GM06990 (cell line): ENCODE measurements around the gene ANKMY2.

Source experiments
- DNase-seq: peaks from one replicate; pipeline ENCODE4 v3.0.0-alpha.2; 2011; ENCODE audit not compliant: insufficient read length; ENCODE audit errors: extremely low read depth
- H3K27me3 ChIP-seq: replicated peaks from 2 replicates; pipeline ENCODE4 v1.6.0; 2011; ENCODE audit warnings: low read length; ENCODE audit not compliant: control insufficient read depth, insufficient read depth
- H3K36me3 ChIP-seq: 2 replicates; pipeline ENCODE4 v1.5.1; 2011; ENCODE audit warnings: low read length; ENCODE audit not compliant: control insufficient read depth, insufficient read depth
- H3K4me3 ChIP-seq: replicated peaks from 2 replicates; pipeline ENCODE4 v1.5.1; 2011; ENCODE audit warnings: low read depth, mild to moderate bottlenecking, control low read depth, low read length
- TF ChIP-seq, protein P1 (sequence below): IDR thresholded peaks from 2 replicates; pipeline ENCODE4 v1.5.1; 2011; ENCODE audit warnings: low read length, control low read depth, mild to moderate bottlenecking, inconsistent platforms; ENCODE audit not compliant: insufficient read depth, poor library complexity, severe bottlenecking

ANKMY2 gene

DNA sequence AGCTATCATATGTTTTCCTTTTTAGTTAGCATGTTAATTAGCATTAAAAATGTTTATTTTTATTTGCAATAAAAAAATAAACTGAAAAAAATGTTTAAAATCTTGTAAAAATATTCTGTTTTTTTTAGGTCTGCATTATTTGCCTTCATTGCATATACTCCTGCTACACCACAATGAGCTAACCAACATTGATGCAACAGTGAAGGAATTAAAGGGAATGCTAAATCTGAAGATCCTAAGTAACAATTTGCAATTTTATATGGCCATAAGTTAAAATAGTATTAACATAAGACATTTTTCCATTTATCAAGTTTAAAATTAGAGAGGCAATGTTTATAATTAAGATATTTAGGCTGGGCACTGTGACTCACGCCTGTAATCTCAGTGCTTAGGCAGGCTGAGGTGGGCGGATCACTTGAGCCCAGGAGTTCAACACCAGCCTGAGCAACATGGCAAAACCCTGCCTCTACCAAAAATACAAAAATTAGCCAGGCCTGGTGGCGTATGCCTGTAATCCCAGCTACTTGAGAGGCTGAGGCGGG lies 86.7 kb downstream of the ANKMY2 start:
- TF ChIP-seq, protein P1, sequence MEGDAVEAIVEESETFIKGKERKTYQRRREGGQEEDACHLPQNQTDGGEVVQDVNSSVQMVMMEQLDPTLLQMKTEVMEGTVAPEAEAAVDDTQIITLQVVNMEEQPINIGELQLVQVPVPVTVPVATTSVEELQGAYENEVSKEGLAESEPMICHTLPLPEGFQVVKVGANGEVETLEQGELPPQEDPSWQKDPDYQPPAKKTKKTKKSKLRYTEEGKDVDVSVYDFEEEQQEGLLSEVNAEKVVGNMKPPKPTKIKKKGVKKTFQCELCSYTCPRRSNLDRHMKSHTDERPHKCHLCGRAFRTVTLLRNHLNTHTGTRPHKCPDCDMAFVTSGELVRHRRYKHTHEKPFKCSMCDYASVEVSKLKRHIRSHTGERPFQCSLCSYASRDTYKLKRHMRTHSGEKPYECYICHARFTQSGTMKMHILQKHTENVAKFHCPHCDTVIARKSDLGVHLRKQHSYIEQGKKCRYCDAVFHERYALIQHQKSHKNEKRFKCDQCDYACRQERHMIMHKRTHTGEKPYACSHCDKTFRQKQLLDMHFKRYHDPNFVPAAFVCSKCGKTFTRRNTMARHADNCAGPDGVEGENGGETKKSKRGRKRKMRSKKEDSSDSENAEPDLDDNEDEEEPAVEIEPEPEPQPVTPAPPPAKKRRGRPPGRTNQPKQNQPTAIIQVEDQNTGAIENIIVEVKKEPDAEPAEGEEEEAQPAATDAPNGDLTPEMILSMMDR = no peak
- H3K27me3 ChIP-seq = no peaks in the 10 kb centered on the region
- no peak for DNase-seq
- no peaks in the 10 kb centered on the region for H3K36me3 ChIP-seq
- H3K4me3 ChIP-seq = no peak overlapping the region

DNA sequence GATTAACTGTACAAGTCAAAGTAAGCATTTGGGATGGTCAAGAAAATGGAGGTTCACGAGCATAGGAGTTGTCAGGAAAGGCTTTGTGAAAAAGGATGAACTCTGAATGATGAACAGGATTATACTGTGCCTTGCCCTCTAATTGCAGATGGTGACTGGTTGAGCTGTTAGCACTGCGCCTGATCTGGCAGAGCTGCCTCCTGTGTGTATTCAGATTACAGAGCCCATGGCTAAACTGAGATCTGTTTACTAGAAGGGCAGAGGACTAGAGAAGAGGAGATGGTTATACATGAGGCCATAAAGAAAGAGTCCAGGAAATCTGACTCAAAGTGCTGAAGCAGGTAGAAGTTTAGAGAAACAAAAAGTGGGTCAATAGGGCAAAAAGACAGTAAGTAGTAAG lies 89.2 kb downstream of the ANKMY2 start:
- TF ChIP-seq, protein P1 = no peak
- no peak for DNase-seq
- Histone ChIP-seq H3K27me3 (no peaks in the 10 kb centered on the region), H3K36me3 (no peaks in the 10 kb centered on the region), H3K4me3 (no peak overlapping the region)

DNA sequence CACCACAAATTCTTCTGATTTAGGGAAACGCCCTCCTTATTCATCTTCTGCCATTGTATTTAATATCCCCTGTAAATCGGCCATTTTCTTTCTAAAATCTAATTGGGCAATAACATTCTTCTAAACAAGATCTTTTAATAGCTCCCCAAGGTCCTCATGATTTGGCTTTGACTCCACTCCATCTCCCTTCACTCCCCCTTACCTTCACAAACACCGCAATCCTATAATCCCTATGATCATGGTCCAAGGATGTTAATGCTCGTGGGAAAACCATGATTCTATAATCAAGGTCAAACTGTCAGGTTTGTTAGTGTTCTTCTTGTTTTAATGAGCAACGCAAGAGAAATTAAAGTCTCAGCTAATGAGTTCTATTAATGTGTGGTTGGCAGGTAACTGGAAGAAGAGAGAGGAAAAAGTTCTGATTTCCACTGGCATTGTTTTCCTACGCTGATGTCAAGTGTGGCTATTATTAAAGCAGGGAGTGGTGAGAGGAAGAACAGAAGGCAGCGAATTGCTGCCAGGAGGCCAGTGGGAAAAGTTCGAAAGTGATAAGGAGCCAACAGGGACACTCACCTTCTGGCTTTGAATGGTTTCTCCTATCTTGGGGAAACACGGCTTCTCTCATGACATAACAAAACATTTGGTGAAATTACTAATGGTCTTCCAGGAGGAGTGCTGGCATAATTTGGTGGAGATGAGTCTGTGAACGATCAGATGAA lies 90.9 kb downstream of the ANKMY2 start:
- H3K27me3 ChIP-seq = no peaks in the 10 kb centered on the region
- DNase-seq = no peak
- no peak overlapping the region for H3K4me3 ChIP-seq
- no peaks in the 10 kb centered on the region for H3K36me3 ChIP-seq
- TF ChIP-seq, protein P1 = no peak

DNA sequence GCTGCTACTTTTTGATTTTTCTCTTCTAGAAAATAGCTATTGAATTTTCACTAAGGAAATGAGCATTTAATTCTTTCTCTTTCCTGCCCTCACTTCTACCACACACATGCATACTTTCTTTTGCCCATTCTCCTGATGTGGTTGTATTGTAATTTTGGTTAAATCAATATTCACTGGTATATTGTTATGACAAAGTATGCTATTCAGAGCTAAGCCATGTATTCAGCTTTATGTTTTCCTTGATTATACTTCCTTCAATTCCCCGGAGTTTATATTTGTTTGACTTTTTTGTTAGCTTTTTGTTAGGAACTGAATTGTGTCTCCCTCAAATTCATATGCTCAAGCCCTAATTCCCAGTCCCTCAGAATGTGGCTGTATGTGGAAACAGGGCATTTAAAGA lies 94.9 kb downstream of the ANKMY2 start:
- TF ChIP-seq, protein P1 = no peak
- no peak for DNase-seq

More for the DNA sequence above, 94.9 kb downstream of the ANKMY2 start:
- Histone ChIP-seq H3K27me3 (no peaks in the 10 kb centered on the region), H3K36me3 (no peaks in the 10 kb centered on the region), H3K4me3 (no peak overlapping the region)
